Activated CD4-positive, alpha-beta T cell treated with anti-CD3 and anti-CD28 coated beads, Interleukin-2, amount 10 ng/mL, durations not matched to agents 24 days and 14 days (primary cell): Measurements from ENCODE around the gene PIK3C2G. TPM values are rescaled to one million over a fixed set of nuclear protein-coding genes. Genes with fewer than 3 reads are reported as not detected.

Experiments used
- DNase-seq: peaks from one replicate; pipeline ENCODE4 v3.0.0; 2022
- H3K27ac Mint-ChIP-seq: one replicate; pipeline ENCODE4 v1.8.0; 2022; ENCODE audit warnings: mild to moderate bottlenecking, mixed read lengths
- H3K27me3 Mint-ChIP-seq: one replicate; pipeline ENCODE4 v1.8.0; 2022; ENCODE audit warnings: mixed read lengths
- H3K36me3 Mint-ChIP-seq: one replicate; pipeline ENCODE4 v1.8.0; 2022; ENCODE audit warnings: low read depth, mild to moderate bottlenecking, mixed read lengths
- H3K4me1 Mint-ChIP-seq: one replicate; pipeline ENCODE4 v1.8.0; 2021; ENCODE audit warnings: mixed read lengths
- H3K4me3 Mint-ChIP-seq: one replicate; pipeline ENCODE4 v1.8.0; 2022; ENCODE audit warnings: mild to moderate bottlenecking, moderate library complexity, mixed read lengths
- H3K9me3 Mint-ChIP-seq: one replicate; pipeline ENCODE4 v1.8.0; 2021; ENCODE audit warnings: mixed read lengths
- intact Hi-C: fragments of 100-400 bp; cut with micrococcal nuclease; formaldehyde crosslinking; loops from one replicate; pipeline ENCODE4 v1.15.1; 2023
- total RNA-seq: library from RNA; stranded (reverse); gene quantifications from 2 replicates; pipeline ENCODE4 v1.2.3, GENCODE V29; 2022

The PIK3C2G gene
- total RNA-seq, 1 donor from 2014 or later, result not detected

DNA sequence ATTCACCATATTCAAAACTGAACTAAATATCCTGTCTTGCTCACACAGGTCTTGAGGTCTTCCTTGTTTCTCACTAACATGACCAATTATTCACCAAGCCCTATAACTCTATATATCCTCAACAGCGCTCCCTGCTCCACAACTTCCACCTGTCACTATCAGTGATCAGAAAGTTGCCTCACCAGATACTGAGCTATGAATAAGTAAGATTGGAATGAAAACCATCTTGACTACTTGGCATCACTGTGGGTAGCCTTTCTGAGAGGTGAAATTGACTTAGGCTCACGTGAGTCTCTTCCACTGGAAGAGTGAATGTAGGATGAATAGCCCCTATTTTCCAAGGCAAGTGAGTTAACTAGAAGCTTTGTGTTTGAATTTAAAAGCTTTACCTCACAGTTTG is 167.1 kb downstream of the PIK3C2G start:
- Mint-ChIP-seq H3K9me3 (peaks cover 4% of the 10 kb centered on the region), H3K27ac (no peak overlapping the region), H3K36me3 (no peaks in the 10 kb centered on the region), H3K4me3 (no peak overlapping the region), H3K27me3 (no peaks in the 10 kb centered on the region), H3K4me1 (no peaks in the 10 kb centered on the region)
- intact Hi-C loops, result no loop called here
- DNase-seq, result no peak

DNA sequence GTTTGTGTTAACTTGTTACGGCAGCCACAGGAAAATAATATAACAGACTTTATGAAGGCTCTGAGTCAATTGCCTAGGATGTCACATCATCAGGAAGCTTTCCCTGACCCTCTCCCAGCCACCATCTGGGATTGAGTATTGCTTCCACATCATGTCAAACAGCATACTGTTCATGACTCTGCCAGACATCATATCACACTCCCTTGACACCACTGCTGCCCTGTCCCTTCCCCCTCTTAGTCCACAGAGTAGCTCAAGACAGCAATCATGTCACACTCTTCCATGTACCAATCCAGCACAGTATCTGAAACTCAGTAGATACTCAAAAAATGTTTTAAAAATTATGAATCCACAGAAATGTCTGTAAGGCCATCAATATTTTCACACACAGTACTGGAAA is 168.0 kb downstream of the PIK3C2G start:
- Mint-ChIP-seq H3K9me3 (peaks cover 4% of the 10 kb centered on the region), H3K4me3 (no peak overlapping the region), H3K36me3 (no peaks in the 10 kb centered on the region), H3K27ac (no peak overlapping the region), H3K27me3 (no peaks in the 10 kb centered on the region), H3K4me1 (no peaks in the 10 kb centered on the region)
- intact Hi-C loops, result no loop called here
- DNase-seq, result no peak

DNA sequence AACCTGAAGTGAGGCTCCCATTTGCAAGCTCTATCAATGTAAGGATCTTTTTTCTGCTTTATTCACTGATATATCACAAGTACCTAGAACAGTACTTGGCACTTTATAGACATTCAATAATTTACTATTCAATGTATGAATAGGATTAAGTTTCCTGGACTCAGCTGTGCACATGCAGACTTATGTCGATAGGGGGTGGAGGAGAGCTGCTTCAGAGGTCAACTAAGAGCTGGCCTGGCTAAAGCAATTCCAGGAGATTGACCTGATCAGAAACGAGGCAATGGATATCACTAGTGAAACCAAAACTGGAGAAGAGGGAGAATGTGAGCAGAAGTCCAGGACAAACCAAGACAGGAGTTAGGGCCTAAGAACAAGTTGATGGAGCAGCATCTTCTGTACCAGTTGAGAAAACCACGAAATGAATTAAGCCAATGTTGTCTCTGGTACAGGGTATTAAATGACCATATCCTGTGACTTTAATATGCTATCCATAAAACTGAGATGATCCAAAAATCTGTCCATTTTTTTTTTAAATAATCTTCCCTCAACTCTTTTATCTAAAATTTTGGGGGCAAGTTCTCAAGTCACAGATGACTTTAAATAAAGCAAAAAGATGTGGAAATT is 169.2 kb downstream of the PIK3C2G start:
- H3K36me3 Mint-ChIP-seq, result no peaks in the 10 kb centered on the region
- no peak overlapping the region for H3K4me3 Mint-ChIP-seq
- no peaks in the 10 kb centered on the region for H3K4me1 Mint-ChIP-seq
- no peaks in the 10 kb centered on the region for H3K9me3 Mint-ChIP-seq
- DNase-seq, result no peak
- intact Hi-C loops, result loop anchor here (5.0 kb wide), 1 partner anchor 757 kb away; no protein-coding TSS in a partner anchor
- no peak overlapping the region for H3K27ac Mint-ChIP-seq
- H3K27me3 Mint-ChIP-seq, result no peaks in the 10 kb centered on the region

DNA sequence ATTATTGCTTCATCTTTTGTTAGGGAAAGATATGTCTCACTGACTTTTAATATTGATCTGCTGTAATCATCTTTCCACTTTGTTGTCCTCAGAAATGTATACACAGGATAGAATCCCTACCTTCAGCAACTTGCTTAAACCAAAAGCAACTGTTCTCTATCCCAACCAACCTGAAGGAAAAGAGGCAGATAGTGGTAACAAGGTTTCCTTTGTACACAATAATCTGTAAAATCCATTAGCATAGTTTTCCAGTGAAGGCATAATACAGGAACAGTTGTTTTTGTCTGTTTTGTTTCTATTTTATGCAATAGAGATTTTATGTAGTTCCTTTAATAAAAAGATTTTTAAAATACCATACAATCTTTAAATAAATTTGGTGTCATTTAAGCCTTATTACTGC is 170.5 kb downstream of the PIK3C2G start:
- Mint-ChIP-seq H3K27me3 (no peaks in the 10 kb centered on the region), H3K27ac (no peak overlapping the region), H3K9me3 (no peaks in the 10 kb centered on the region), H3K4me3 (no peak overlapping the region), H3K4me1 (no peaks in the 10 kb centered on the region), H3K36me3 (no peaks in the 10 kb centered on the region)
- DNase-seq, result no peak
- intact Hi-C loops, result loop anchor here (5.0 kb wide), 1 partner anchor 756 kb away; no protein-coding TSS in a partner anchor

DNA sequence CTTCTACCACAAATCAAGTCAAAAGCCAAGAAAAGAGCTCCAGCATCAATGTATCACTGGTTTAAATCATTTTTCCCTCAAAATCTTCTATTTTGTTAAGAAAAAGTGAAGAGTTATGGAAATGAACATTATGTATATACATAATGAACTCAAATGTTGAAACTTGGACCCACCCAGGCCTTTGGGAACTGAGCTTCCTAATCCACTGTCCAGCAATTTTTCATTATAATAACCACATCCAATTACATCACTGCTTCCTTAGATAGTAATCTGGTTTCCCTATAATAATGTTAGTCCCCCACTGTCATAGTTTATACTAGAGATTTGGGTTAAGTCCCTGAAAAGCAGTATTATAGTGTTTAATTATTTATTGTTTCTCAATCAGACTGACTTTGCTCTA is 170.9 kb downstream of the PIK3C2G start:
- no peak overlapping the region for H3K27ac Mint-ChIP-seq
- no peaks in the 10 kb centered on the region for H3K4me1 Mint-ChIP-seq
- DNase-seq, result no peak
- no peaks in the 10 kb centered on the region for H3K27me3 Mint-ChIP-seq
- intact Hi-C loops, result loop anchor here (5.0 kb wide), 1 partner anchor 755 kb away; no protein-coding TSS in a partner anchor
- no peaks in the 10 kb centered on the region for H3K9me3 Mint-ChIP-seq
- H3K36me3 Mint-ChIP-seq, result no peaks in the 10 kb centered on the region
- H3K4me3 Mint-ChIP-seq, result no peak overlapping the region

DNA sequence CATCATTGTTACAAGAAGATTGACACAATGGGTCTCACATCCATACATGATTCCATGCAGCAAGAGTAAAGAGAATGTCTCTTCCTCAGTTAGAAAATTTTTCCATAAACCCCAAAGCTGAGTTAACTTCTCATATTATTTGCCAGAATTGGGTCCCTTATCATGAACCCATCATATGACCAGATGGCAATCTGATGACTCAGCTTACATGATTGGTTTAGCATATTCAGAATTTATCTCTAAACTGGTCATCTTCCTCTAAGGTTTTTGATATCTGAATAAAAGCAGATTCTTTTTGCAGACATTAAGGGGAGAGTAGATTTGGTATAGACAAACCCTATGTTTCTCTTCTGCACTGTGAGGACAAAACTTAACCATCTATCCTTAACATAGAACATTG is 174.9 kb downstream of the PIK3C2G start:
- Mint-ChIP-seq H3K36me3 (no peaks in the 10 kb centered on the region), H3K4me1 (no peaks in the 10 kb centered on the region), H3K27ac (no peak overlapping the region), H3K27me3 (no peaks in the 10 kb centered on the region), H3K4me3 (no peak overlapping the region), H3K9me3 (no peaks in the 10 kb centered on the region)
- intact Hi-C loops, result no loop called here
- DNase-seq, result no peak

DNA sequence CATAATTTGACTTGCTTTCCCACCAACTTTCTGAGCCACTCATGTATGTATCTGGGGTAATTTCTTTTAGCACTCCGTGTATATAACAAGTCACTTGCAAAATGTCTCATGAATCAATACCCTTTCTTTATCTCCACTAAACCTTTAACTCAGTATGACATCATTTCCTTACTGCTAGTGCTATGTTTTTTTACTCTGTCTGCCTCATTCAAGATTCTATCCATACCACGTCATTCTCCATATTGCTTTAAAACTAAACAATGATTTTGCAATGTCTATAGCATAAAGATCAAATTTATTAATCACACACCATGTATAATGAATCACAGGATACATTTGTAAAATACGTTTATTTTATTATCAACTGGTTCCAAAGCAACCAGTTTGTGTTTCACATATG is 178.2 kb downstream of the PIK3C2G start:
- Mint-ChIP-seq H3K27me3 (no peaks in the 10 kb centered on the region), H3K4me3 (no peak overlapping the region), H3K36me3 (no peaks in the 10 kb centered on the region), H3K9me3 (no peaks in the 10 kb centered on the region), H3K27ac (no peak overlapping the region), H3K4me1 (no peaks in the 10 kb centered on the region)
- DNase-seq, result no peak
- intact Hi-C loops, result no loop called here

DNA sequence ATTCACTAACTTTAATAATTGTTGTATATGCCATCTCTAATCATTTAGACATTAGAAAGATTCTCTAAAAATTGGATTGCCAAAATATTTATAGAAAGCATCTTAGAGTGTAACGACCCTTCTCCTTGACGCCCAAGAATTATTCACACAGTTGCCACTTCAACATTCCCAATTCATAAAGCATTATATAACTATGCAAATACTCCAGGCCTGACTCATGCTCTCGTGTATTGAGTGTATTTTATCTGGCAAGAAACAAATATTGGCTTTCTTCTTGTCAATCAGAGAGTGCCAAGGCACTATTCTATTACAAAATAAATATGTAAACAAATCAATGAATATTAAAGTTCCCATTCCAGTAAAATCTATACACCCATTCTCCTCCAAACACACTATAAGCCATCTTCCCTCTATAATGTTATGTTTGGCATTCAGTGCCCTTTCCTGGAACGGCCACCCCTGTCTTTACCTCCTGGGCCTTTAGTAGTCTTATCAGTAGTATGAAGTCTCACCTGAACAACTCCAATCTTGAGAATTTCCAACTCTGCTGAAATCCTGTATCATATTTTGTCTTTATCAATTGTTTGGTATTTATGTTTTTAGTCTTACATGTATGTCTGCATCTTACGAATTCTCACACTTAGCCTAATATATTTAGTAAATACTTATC is 182.6 kb downstream of the PIK3C2G start:
- no peaks in the 10 kb centered on the region for H3K4me1 Mint-ChIP-seq
- no peaks in the 10 kb centered on the region for H3K9me3 Mint-ChIP-seq
- H3K27ac Mint-ChIP-seq, result no peak overlapping the region
- intact Hi-C loops, result no loop called here
- no peaks in the 10 kb centered on the region for H3K36me3 Mint-ChIP-seq
- H3K27me3 Mint-ChIP-seq, result no peaks in the 10 kb centered on the region
- no peak for DNase-seq
- no peak overlapping the region for H3K4me3 Mint-ChIP-seq

DNA sequence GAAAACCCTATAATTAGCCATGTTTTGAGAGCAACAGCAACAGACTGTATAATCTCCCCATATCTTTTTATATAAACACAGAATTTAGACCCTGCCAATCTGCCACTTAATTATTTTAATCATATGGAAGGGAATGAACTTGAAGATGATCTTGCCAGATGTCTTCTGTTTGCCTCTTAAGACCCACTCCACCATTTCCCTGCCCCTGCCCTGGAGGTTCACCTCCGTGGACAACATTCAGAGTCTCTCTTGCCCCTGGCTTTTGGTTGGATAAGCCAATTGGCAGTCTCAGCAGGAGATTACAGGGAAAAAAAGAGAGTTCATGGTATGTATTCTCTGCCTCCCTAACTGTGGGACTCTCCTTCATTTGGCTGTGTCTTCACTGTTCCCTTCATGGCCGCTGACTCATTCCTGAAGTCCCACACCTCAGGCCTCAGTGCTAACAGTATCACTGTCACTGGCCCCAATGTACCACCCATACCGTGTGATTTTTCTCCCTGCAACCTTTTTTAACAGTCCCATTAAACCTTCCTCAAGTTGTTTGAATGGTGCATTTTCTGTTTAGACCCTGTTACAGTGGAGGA is 184.8 kb downstream of the PIK3C2G start:
- intact Hi-C loops, result no loop called here
- no peak overlapping the region for H3K27ac Mint-ChIP-seq
- no peak for DNase-seq
- no peaks in the 10 kb centered on the region for H3K27me3 Mint-ChIP-seq
- H3K4me1 Mint-ChIP-seq, result no peaks in the 10 kb centered on the region
- H3K4me3 Mint-ChIP-seq, result no peak overlapping the region
- H3K36me3 Mint-ChIP-seq, result no peaks in the 10 kb centered on the region
- H3K9me3 Mint-ChIP-seq, result peaks cover 3% of the 10 kb centered on the region

DNA sequence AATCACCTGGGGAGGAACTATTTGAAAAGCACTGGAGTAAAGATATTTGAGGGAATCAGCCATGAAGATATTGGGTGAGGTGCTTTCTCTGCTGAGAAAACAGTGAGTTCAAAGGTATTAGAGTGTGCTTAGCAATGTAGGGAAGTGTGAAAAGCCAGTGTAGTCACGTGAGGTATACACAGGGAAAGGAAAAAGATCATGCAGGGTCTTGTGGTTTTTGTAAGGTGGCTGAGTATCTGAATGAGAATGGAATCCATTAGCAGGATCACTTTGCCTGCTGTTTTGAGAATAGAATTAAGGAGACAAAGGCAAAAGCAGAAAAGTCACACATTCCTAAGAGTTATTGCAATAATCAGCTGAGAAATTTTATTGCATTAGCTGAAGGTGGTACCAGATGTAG is 193.0 kb downstream of the PIK3C2G start:
- H3K9me3 Mint-ChIP-seq, result peaks cover 12% of the 10 kb centered on the region
- no peak overlapping the region for H3K27ac Mint-ChIP-seq
- no peaks in the 10 kb centered on the region for H3K4me1 Mint-ChIP-seq
- intact Hi-C loops, result no loop called here
- DNase-seq, result no peak
- no peaks in the 10 kb centered on the region for H3K36me3 Mint-ChIP-seq
- no peaks in the 10 kb centered on the region for H3K27me3 Mint-ChIP-seq
- no peak overlapping the region for H3K4me3 Mint-ChIP-seq

DNA sequence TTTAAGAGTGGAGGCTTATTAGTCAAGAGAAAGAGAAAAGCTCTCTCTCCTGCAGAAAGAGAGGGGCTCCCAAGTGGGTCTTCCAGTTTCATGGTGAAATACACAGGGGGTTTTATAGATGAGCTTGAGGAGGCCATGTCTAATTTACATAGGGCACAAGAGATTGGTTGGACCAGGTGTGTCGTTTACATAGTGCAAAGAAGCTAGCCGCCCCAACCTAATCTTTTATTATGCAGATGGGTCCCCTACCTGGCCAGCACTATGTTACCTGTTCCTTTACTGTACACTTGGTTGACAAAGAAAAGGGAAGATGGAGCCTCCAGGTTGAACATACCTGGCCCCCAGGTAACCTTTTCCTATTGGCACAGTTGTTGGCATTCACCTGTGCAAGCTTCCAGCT is 195.0 kb downstream of the PIK3C2G start:
- Mint-ChIP-seq H3K36me3 (no peaks in the 10 kb centered on the region), H3K4me3 (no peak overlapping the region), H3K4me1 (no peaks in the 10 kb centered on the region), H3K27me3 (no peaks in the 10 kb centered on the region), H3K27ac (no peak overlapping the region), H3K9me3 (peaks cover 9% of the 10 kb centered on the region)
- DNase-seq, result no peak
- intact Hi-C loops, result no loop called here

DNA sequence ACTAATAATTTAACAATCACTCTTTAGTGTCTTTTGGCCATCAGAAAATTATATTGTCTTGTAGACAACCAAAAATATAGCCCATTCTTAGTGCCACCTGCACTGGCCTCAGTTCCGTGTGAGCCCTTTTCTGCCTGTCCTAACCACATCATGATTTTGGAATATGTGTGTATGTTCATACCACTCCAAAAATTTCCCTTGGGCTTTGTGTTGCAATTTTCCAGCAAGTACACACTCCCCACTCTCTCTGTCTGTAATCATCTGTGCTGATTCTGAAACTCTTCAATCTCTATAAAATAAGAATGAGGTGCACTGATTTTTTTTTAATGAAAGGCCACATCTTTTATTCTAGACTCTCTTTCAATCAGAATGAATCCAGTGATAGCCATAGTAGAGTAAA is 196.0 kb downstream of the PIK3C2G start:
- Mint-ChIP-seq H3K36me3 (no peaks in the 10 kb centered on the region), H3K27ac (no peak overlapping the region), H3K4me1 (no peaks in the 10 kb centered on the region), H3K4me3 (no peak overlapping the region), H3K27me3 (no peaks in the 10 kb centered on the region), H3K9me3 (peaks cover 5% of the 10 kb centered on the region)
- intact Hi-C loops, result no loop called here
- DNase-seq, result no peak

DNA sequence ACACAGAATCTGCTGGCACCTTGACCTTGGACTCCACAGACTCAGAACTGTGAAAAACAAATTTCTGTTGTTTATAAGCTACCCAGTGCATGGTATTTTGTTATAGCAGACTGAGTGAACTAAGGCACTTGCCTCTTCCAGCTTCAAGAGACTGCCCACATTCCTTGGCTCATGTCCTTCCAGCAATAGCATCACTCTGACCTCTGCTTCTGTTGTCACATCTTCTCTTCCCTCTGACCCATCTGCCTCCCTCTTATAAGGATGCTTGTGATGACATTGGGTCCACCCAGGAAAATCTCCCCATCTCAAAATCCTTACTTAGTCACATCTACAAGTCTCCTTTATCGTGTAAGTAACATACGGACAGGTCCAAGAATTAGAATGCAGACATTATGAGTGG is 200.4 kb downstream of the PIK3C2G start:
- H3K4me3 Mint-ChIP-seq, result no peak overlapping the region
- intact Hi-C loops, result no loop called here
- no peak for DNase-seq
- no peaks in the 10 kb centered on the region for H3K4me1 Mint-ChIP-seq
- no peaks in the 10 kb centered on the region for H3K27me3 Mint-ChIP-seq
- no peaks in the 10 kb centered on the region for H3K36me3 Mint-ChIP-seq
- no peak overlapping the region for H3K27ac Mint-ChIP-seq
- H3K9me3 Mint-ChIP-seq, result no peaks in the 10 kb centered on the region

DNA sequence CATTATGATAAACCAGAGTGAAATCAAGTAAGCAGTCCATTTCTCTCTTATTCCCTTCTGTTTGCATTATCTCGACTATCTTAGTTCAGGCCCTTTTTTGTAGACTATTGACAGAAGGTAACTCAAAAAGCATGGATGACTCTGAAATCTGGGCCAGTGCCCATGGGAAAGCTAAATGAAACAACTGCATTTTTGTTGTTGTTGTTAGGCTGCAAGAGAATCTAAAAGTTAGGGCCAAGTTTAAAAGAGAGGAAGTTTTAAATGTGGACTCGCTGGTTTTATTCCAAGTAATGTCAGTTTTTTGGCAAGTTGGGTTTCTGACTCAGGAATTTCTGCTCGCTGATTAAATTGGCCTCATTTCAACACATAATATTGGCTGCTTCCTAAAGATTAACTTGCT is 201.1 kb downstream of the PIK3C2G start:
- Mint-ChIP-seq H3K27ac (no peak overlapping the region), H3K4me3 (no peak overlapping the region), H3K36me3 (no peaks in the 10 kb centered on the region), H3K27me3 (no peaks in the 10 kb centered on the region), H3K4me1 (no peaks in the 10 kb centered on the region), H3K9me3 (no peaks in the 10 kb centered on the region)
- DNase-seq, result no peak
- intact Hi-C loops, result no loop called here
